ENCODE results near the gene SLC11A2. TPM values are rescaled to one million over a fixed set of nuclear protein-coding genes. Genes with fewer than 3 reads are reported as not detected.

Gene SLC11A2
- total RNA-seq, 1 experiment from 2014 or later = 38.7 TPM

DNA sequence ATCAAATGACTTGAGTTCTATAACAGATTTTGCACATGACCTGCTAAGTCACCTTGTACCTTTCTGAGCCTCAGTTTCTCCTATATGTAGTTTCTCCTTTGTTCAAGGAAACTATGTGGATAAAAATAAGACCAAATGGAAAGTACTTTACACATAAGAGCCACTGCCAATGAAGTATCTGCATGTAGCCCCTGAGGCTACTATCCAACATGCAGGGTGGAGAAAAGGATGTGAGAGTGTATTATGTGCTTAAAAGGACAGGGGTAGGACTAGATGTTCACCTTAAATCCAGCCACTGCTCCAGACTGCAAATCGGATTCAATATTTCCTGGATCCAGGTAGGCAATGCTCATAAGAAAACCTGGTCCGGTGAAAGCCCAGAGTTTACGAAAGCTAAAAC lies 21.2 kb downstream of the SLC11A2 start:
- Histone ChIP-seq H3K9me3 (ENCODE audit: control insufficient read depth in 1 of 2, insufficient read depth in 1 of 2, low read depth in 1 of 2, low read length in 2 of 2) (no peaks in the 10 kb centered on the region), H3K9ac (ENCODE audit: low read length) (no peak overlapping the region), H3K4me2 (ENCODE audit: low read length) (no peak overlapping the region), H3K27ac (ENCODE audit: low read depth, low read length) (no peak overlapping the region), H3K27me3 (ENCODE audit: insufficient read depth, low read length) (no peaks in the 10 kb centered on the region), H4K20me1 (ENCODE audit: insufficient read depth) (0 out of 2 replicates have a peak, but pooled peaks cover 3% of the 10 kb centered on the region), H3K79me2 (ENCODE audit: insufficient read depth, low read length) (peaks cover 5% of the 10 kb centered on the region; the same call in 1 of the 2 replicates), H2AFZ (ENCODE audit: low read depth, low read length, poor library complexity, severe bottlenecking) (no peak overlapping the region), H3K9me2 (ENCODE audit: insufficient read depth) (no peaks in the 10 kb centered on the region), H3K36me3 (ENCODE audit: control insufficient read depth in 1 of 2, insufficient read depth in 2 of 2, low read length in 2 of 2) (peaks cover 5% of the 10 kb centered on the region in 2 experiments; a peak in 2 of 4 replicates), H3K4me3 (replicated peaks in 1 of 2; ENCODE audit: low read depth in 1 of 2, low read length in 2 of 2) (no peak overlapping the region), H3K4me1 (ENCODE audit: control insufficient read depth in 1 of 2, insufficient read depth in 2 of 2, low read length in 2 of 2) (peaks cover 22 to 27% of the 10 kb centered on the region in 2 experiments)
- TF ChIP-seq EZH2 (IDR thresholded peaks at IDR 0.05) = no peak
- TF ChIP-seq, protein P1, sequence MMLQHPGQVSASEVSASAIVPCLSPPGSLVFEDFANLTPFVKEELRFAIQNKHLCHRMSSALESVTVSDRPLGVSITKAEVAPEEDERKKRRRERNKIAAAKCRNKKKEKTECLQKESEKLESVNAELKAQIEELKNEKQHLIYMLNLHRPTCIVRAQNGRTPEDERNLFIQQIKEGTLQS (IDR thresholded peaks at IDR 0.05) = no peak
- TF ChIP-seq EZH2phosphoT487 (IDR thresholded peaks at IDR 0.05; ENCODE audit: borderline replicate concordance) = no peak
- TF ChIP-seq, protein P2, sequence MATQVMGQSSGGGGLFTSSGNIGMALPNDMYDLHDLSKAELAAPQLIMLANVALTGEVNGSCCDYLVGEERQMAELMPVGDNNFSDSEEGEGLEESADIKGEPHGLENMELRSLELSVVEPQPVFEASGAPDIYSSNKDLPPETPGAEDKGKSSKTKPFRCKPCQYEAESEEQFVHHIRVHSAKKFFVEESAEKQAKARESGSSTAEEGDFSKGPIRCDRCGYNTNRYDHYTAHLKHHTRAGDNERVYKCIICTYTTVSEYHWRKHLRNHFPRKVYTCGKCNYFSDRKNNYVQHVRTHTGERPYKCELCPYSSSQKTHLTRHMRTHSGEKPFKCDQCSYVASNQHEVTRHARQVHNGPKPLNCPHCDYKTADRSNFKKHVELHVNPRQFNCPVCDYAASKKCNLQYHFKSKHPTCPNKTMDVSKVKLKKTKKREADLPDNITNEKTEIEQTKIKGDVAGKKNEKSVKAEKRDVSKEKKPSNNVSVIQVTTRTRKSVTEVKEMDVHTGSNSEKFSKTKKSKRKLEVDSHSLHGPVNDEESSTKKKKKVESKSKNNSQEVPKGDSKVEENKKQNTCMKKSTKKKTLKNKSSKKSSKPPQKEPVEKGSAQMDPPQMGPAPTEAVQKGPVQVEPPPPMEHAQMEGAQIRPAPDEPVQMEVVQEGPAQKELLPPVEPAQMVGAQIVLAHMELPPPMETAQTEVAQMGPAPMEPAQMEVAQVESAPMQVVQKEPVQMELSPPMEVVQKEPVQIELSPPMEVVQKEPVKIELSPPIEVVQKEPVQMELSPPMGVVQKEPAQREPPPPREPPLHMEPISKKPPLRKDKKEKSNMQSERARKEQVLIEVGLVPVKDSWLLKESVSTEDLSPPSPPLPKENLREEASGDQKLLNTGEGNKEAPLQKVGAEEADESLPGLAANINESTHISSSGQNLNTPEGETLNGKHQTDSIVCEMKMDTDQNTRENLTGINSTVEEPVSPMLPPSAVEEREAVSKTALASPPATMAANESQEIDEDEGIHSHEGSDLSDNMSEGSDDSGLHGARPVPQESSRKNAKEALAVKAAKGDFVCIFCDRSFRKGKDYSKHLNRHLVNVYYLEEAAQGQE (IDR thresholded peaks at IDR 0.05; ENCODE audit: low read depth) = no peak
- RAD21 ChIA-PET (ENCODE audit: low non-redundant PET in 1 of 2, low total read pairs in 2 of 2, uncharacterized antibody in 2 of 2, unreplicated experiment in 2 of 2) = no interaction called here
- POLR2A ChIA-PET = no interaction called here
- CTCF ChIA-PET = interaction anchor here (1.1 kb wide), 1 partner anchor 240 kb away, joined by 3 read pairs; no protein-coding TSS in a partner anchor
- intact Hi-C loops (cut with micrococcal nuclease) = no loop called here
- DNase-seq (ENCODE audit: low read depth, low spot score) (no peak), ATAC-seq (no peak)
- BruUV-seq (replicated peaks) = no TSS peak

DNA sequence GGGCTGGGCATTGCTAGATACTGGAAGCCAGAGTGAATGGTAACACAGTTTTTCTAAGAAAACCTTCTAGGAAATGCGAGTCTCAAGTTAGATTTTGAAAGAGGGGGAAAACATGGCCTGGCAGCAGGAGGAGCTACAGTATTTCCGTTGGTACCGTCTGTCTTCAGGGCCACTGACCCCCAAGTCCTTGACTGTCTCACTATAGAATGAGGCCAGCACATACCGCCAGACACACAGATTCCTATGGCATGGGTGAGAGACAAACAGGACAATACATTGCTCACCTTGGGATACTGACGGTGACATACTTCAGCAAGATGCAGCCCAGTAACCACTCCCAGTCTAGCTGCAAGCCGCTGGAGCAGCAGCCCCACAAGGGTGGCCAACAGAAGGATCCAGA lies 21.7 kb downstream of the SLC11A2 start:
- peaks cover 5% of the 10 kb centered on the region in 2 experiments; a peak in 2 of 4 replicates for H3K36me3 ChIP-seq (ENCODE audit: control insufficient read depth in 1 of 2, insufficient read depth in 2 of 2, low read length in 2 of 2)
- peaks cover 2% of the 10 kb centered on the region; the same call in 1 of the 2 replicates for H3K79me2 ChIP-seq (ENCODE audit: insufficient read depth, low read length)
- CTCF ChIA-PET = no interaction called here
- no peak overlapping the region for H3K4me3 ChIP-seq (replicated peaks in 1 of 2; ENCODE audit: low read depth in 1 of 2, low read length in 2 of 2)
- POLR2A ChIA-PET = no interaction called here
- ATAC-seq = no peak
- no peak overlapping the region for H3K9ac ChIP-seq (ENCODE audit: low read length)
- H3K4me1 ChIP-seq (ENCODE audit: control insufficient read depth in 1 of 2, insufficient read depth in 2 of 2, low read length in 2 of 2) = peaks cover 22 to 28% of the 10 kb centered on the region in 2 experiments
- RAD21 ChIA-PET (ENCODE audit: low non-redundant PET in 1 of 2, low total read pairs in 2 of 2, uncharacterized antibody in 2 of 2, unreplicated experiment in 2 of 2) = no interaction called here
- no peak overlapping the region for H2AFZ ChIP-seq (ENCODE audit: low read depth, low read length, poor library complexity, severe bottlenecking)
- intact Hi-C loops (cut with micrococcal nuclease) = no loop called here
- BruUV-seq (replicated peaks) = no TSS peak
- no peak overlapping the region for H3K4me2 ChIP-seq (ENCODE audit: low read length)
- no peak overlapping the region for H3K27ac ChIP-seq (ENCODE audit: low read depth, low read length)
- TF ChIP-seq, protein P3, sequence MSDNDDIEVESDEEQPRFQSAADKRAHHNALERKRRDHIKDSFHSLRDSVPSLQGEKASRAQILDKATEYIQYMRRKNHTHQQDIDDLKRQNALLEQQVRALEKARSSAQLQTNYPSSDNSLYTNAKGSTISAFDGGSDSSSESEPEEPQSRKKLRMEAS (IDR thresholded peaks at IDR 0.05) = no peak
- TF ChIP-seq, protein P2 (IDR thresholded peaks at IDR 0.05; ENCODE audit: low read depth) = no peak
- TF ChIP-seq, protein P4, sequence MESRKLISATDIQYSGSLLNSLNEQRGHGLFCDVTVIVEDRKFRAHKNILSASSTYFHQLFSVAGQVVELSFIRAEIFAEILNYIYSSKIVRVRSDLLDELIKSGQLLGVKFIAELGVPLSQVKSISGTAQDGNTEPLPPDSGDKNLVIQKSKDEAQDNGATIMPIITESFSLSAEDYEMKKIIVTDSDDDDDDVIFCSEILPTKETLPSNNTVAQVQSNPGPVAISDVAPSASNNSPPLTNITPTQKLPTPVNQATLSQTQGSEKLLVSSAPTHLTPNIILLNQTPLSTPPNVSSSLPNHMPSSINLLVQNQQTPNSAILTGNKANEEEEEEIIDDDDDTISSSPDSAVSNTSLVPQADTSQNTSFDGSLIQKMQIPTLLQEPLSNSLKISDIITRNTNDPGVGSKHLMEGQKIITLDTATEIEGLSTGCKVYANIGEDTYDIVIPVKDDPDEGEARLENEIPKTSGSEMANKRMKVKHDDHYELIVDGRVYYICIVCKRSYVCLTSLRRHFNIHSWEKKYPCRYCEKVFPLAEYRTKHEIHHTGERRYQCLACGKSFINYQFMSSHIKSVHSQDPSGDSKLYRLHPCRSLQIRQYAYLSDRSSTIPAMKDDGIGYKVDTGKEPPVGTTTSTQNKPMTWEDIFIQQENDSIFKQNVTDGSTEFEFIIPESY (IDR thresholded peaks at IDR 0.05; ENCODE audit: extremely low read depth, insufficient replicate concordance, low read length) = no peak
- H3K9me3 ChIP-seq (ENCODE audit: control insufficient read depth in 1 of 2, insufficient read depth in 1 of 2, low read depth in 1 of 2, low read length in 2 of 2) = no peaks in the 10 kb centered on the region
- H3K9me2 ChIP-seq (ENCODE audit: insufficient read depth) = no peaks in the 10 kb centered on the region
- 0 out of 2 replicates have a peak, but pooled peaks cover 3% of the 10 kb centered on the region for H4K20me1 ChIP-seq (ENCODE audit: insufficient read depth)
- no peaks in the 10 kb centered on the region for H3K27me3 ChIP-seq (ENCODE audit: insufficient read depth, low read length)
- no peak for DNase-seq (ENCODE audit: low read depth, low spot score)
